Fibroblast of skin of left biceps (primary cell): ENCODE measurements around the gene LYVE1.
A peak's percentile ranks its signal among the peaks of the same experiment; 100 is the strongest.
"Not testable (repeated sequence)": the region's sequence is repeated elsewhere in the genome, so short reads cannot be mapped to it uniquely, and the experiment has no call there.

Experiments used
- DNase-seq, 2 experiments: peaks; one replicate each; pipeline ENCODE4 v3.0.0-alpha.2; 2013; ENCODE audit warnings: low read depth in 2 of 2

LYVE1 gene

GRCh38 chr11:10568486-10568941 is at the start of gene LYVE1:
Gene LYVE1, minus strand, starts transcription at chr11:10568665. Its CDS starts 133 bp downstream, at chr11:10568532.
- DNase-seq: no peak

GRCh38 chr11:10617551-10617950 is 49.1 kb upstream of the LYVE1 start:
- no peak for DNase-seq

GRCh38 chr11:10611979-10612862 is 43.8 kb upstream of the LYVE1 start:
- DNase-seq: no peak

GRCh38 chr11:10609636-10610035 is 41.2 kb upstream of the LYVE1 start:
- DNase-seq: no peak

GRCh38 chr11:10608584-10608983 is 40.1 kb upstream of the LYVE1 start:
- no peak for DNase-seq

- no peak for DNase-seq
Measured at GRCh38 chr11:10607462-10608132, 39.1 kb upstream of the LYVE1 start.

GRCh38 chr11:10606536-10607208 is 38.2 kb upstream of the LYVE1 start:
- DNase-seq: no peak

- DNase-seq: peak; percentile 45 to 53
Measured at GRCh38 chr11:10605941-10606381, 37.5 kb upstream of the LYVE1 start.

GRCh38 chr11:10604798-10605197 is 36.3 kb upstream of the LYVE1 start:
- no peak for DNase-seq

- DNase-seq: no peak
Measured at GRCh38 chr11:10604340-10604748, 35.9 kb upstream of the LYVE1 start.

- DNase-seq: no peak
Measured at GRCh38 chr11:10603721-10604297, 35.3 kb upstream of the LYVE1 start.

- no peak for DNase-seq
Measured at GRCh38 chr11:10602945-10603344, 34.5 kb upstream of the LYVE1 start.

- no peak for DNase-seq
Measured at GRCh38 chr11:10602366-10602765, 33.9 kb upstream of the LYVE1 start.

- no peak for DNase-seq
Measured at GRCh38 chr11:10601837-10602236, 33.4 kb upstream of the LYVE1 start.

- no peak for DNase-seq
Measured at GRCh38 chr11:10600570-10601248, 32.2 kb upstream of the LYVE1 start.

- DNase-seq: no peak
Measured at GRCh38 chr11:10599388-10600175, 31.1 kb upstream of the LYVE1 start.

- no peak for DNase-seq
Measured at GRCh38 chr11:10598816-10599215, 30.4 kb upstream of the LYVE1 start.

- DNase-seq: no peak
Measured at GRCh38 chr11:10597877-10598351, 29.4 kb upstream of the LYVE1 start.

- DNase-seq: not testable (repeated sequence)
Measured at GRCh38 chr11:10595840-10596239, 27.4 kb upstream of the LYVE1 start.

- DNase-seq: no peak
Measured at GRCh38 chr11:10594407-10594806, 25.9 kb upstream of the LYVE1 start.
